Suprapubic skin (tissue), 4 donors: ENCODE results near the gene UBE2D1.

Experiments
- CTCF ChIP-seq, 2 donors: fragments of 200-600 bp in 1 of 2; fragments of 450-650 bp in 1 of 2; sonication (generic) in 1 of 2; IDR thresholded peaks; one replicate each; pipeline ENCODE4 v1.5.1; 2016 to 2019; ENCODE audit warnings: antibody characterized with exemption in 2 of 2, mild to moderate bottlenecking in 1 of 2, moderate library complexity in 1 of 2
- POLR2A ChIP-seq, 2 donors: fragments of 450-650 bp; IDR thresholded peaks; one replicate each; pipeline ENCODE4 v1.6.1; 2017; ENCODE audit warnings: antibody characterized with exemption in 2 of 2, mild to moderate bottlenecking in 2 of 2, moderate library complexity in 2 of 2
- POLR2AphosphoS5 ChIP-seq, 3 donors: sonication (generic); formaldehyde crosslinking; IDR thresholded peaks; one replicate each; pipeline ENCODE4 v1.6.1; 2017; ENCODE audit warnings: antibody characterized with exemption in 3 of 3

GRCh38 chr10:58318346-58318745 is 16.5 kb upstream of the UBE2D1 start:
- TF ChIP-seq CTCF (IDR thresholded peaks at IDR 0.05) (no peak), POLR2A (IDR thresholded peaks at IDR 0.05) (no peak), POLR2AphosphoS5 (IDR thresholded peaks at IDR 0.05) (no peak)
